GM21526 (cell line): ENCODE data around the gene SOCS3.

ENCODE experiments used
- ATAC-seq: cut with Tn5 transposase; IDR thresholded peaks from one replicate; pipeline ENCODE4 v1.9.1; 2021; ENCODE audit warnings: moderate library complexity; ENCODE audit not compliant: unreplicated experiment, low FRiP score

SOCS3 gene

GRCh38 chr17:78353834-78354233, 6.0 kb downstream of the SOCS3 start:
- no peak for ATAC-seq

- no peak for ATAC-seq
These were observed 8.3 kb downstream of the SOCS3 start for GRCh38 chr17:78351449-78352006.

- ATAC-seq: no peak
These were observed 9.8 kb downstream of the SOCS3 start for GRCh38 chr17:78349891-78350642.

- no peak for ATAC-seq
These were observed 11.7 kb downstream of the SOCS3 start for GRCh38 chr17:78348055-78348770.

GRCh38 chr17:78347453-78347852, 12.4 kb downstream of the SOCS3 start:
- no peak for ATAC-seq

GRCh38 chr17:78346605-78347250, 13.1 kb downstream of the SOCS3 start:
- no peak for ATAC-seq

- no peak for ATAC-seq
These were observed 13.9 kb downstream of the SOCS3 start for GRCh38 chr17:78345791-78346494.

- no peak for ATAC-seq
These were observed 14.7 kb downstream of the SOCS3 start for GRCh38 chr17:78345172-78345571.

- no peak for ATAC-seq
These were observed 15.2 kb downstream of the SOCS3 start for GRCh38 chr17:78344666-78345065.

- ATAC-seq: no peak
These were observed 16.2 kb downstream of the SOCS3 start for GRCh38 chr17:78343543-78344201.

GRCh38 chr17:78343187-78343542, 16.7 kb downstream of the SOCS3 start:
- no peak for ATAC-seq

GRCh38 chr17:78342449-78343186, 17.3 kb downstream of the SOCS3 start:
- ATAC-seq: no peak

- no peak for ATAC-seq
These were observed 18.1 kb downstream of the SOCS3 start for GRCh38 chr17:78341559-78342448.

GRCh38 chr17:78340183-78340955, 19.5 kb downstream of the SOCS3 start:
- no peak for ATAC-seq

- ATAC-seq: no peak
These were observed 21.2 kb downstream of the SOCS3 start for GRCh38 chr17:78338486-78339259.

GRCh38 chr17:78337244-78338109, 22.4 kb downstream of the SOCS3 start:
- no peak for ATAC-seq
